H9 (cell line): ENCODE measurements around the gene TPP2. TPM values are rescaled to one million over a fixed set of nuclear protein-coding genes. Genes with fewer than 3 reads are reported as not detected.

Source experiments
- DNase-seq: peaks from one replicate; pipeline ENCODE4 v3.0.0-alpha.2; 2017
- H2AFZ ChIP-seq: one replicate; pipeline ENCODE4 v1.6.1; 2013; ENCODE audit warnings: mild to moderate bottlenecking, low read length, control low read depth, moderate library complexity
- H2AK5ac ChIP-seq: 2 replicates; pipeline ENCODE4 v1.6.1; 2013; ENCODE audit warnings: low read length, control low read depth, mixed read lengths; ENCODE audit not compliant: insufficient read length
- H2BK120ac ChIP-seq: one replicate; pipeline ENCODE4 v1.6.1; 2013; ENCODE audit warnings: low read depth, mild to moderate bottlenecking, low read length, control low read depth, inconsistent platforms; ENCODE audit not compliant: poor library complexity, severe bottlenecking
- H2BK12ac ChIP-seq: 2 replicates; pipeline ENCODE4 v1.6.1; 2013; ENCODE audit warnings: low read length, control low read depth, mixed read lengths, low read depth; ENCODE audit not compliant: insufficient read length
- H2BK15ac ChIP-seq: 2 replicates; pipeline ENCODE4 v1.6.1; 2013; ENCODE audit warnings: low read depth, low read length, control low read depth
- H2BK20ac ChIP-seq: one replicate; pipeline ENCODE4 v1.6.1; 2013; ENCODE audit warnings: low read depth, mild to moderate bottlenecking, low read length, control low read depth, inconsistent platforms; ENCODE audit not compliant: poor library complexity, severe bottlenecking
- H2BK5ac ChIP-seq: 2 replicates; pipeline ENCODE4 v1.6.1; 2013; ENCODE audit warnings: low read length, control low read depth, mixed read lengths; ENCODE audit not compliant: insufficient read length
- H3K14ac ChIP-seq: 2 replicates; pipeline ENCODE4 v1.6.1; 2013; ENCODE audit warnings: low read length, control low read depth; ENCODE audit not compliant: insufficient read depth
- H3K18ac ChIP-seq: 2 replicates; pipeline ENCODE4 v1.6.1; 2013; ENCODE audit warnings: low read depth, mild to moderate bottlenecking, mixed read lengths, low read length, control low read depth; ENCODE audit not compliant: insufficient read length
- H3K23ac ChIP-seq: 2 replicates; pipeline ENCODE4 v1.6.1; 2013; ENCODE audit warnings: low read length, control low read depth, mixed read lengths, low read depth; ENCODE audit not compliant: insufficient read length
- H3K23me2 ChIP-seq: 2 replicates; pipeline ENCODE4 v1.6.1; 2013; ENCODE audit warnings: low read depth, mild to moderate bottlenecking, mixed read lengths, low read length, control low read depth; ENCODE audit not compliant: insufficient read length, poor library complexity, severe bottlenecking
- H3K27ac ChIP-seq: 2 replicates; pipeline ENCODE4 v1.5.1; 2013; ENCODE audit warnings: low read length, control low read depth, mixed read lengths, low read depth; ENCODE audit not compliant: insufficient read length
- H3K27me3 ChIP-seq: 2 replicates; pipeline ENCODE4 v1.6.1; 2013; ENCODE audit warnings: low read length, control low read depth, inconsistent platforms; ENCODE audit not compliant: insufficient read depth
- H3K4ac ChIP-seq: 2 replicates; pipeline ENCODE4 v1.6.1; 2013; ENCODE audit warnings: low read depth, mild to moderate bottlenecking, control low read depth, inconsistent platforms, low read length, moderate library complexity
- H3K4me1 ChIP-seq: 2 replicates; pipeline ENCODE4 v1.6.1; 2013; ENCODE audit warnings: low read length, control low read depth, inconsistent platforms; ENCODE audit not compliant: insufficient read depth
- H3K4me2 ChIP-seq: 2 replicates; pipeline ENCODE4 v1.6.1; 2013; ENCODE audit warnings: low read length, control low read depth, mixed read lengths; ENCODE audit not compliant: insufficient read length, insufficient read depth
- H3K56ac ChIP-seq: 2 replicates; pipeline ENCODE4 v1.6.1; 2013; ENCODE audit warnings: low read depth, mild to moderate bottlenecking, mixed read lengths, low read length, control low read depth; ENCODE audit not compliant: insufficient read length
- H3K79me1 ChIP-seq: 2 replicates; pipeline ENCODE4 v1.6.1; 2013; ENCODE audit warnings: low read depth, mild to moderate bottlenecking, moderate library complexity, low read length, control low read depth, inconsistent platforms; ENCODE audit not compliant: insufficient read depth, poor library complexity, severe bottlenecking
- H3K79me2 ChIP-seq: 2 replicates; pipeline ENCODE4 v1.6.1; 2013; ENCODE audit warnings: low read length, control low read depth, inconsistent platforms; ENCODE audit not compliant: insufficient read depth
- H3K9ac ChIP-seq: 2 replicates; pipeline ENCODE4 v1.6.1; 2013; ENCODE audit warnings: low read length, control low read depth, mixed read lengths; ENCODE audit not compliant: insufficient read length; ENCODE audit errors: extremely low read depth
- H3K9me3 ChIP-seq: one replicate; pipeline ENCODE4 v1.6.1; 2013; ENCODE audit warnings: low read depth, low read length, inconsistent platforms; ENCODE audit not compliant: control insufficient read depth
- H3T11ph ChIP-seq: one replicate; pipeline ENCODE4 v1.6.1; 2013; ENCODE audit warnings: mild to moderate bottlenecking, low read length, control low read depth, inconsistent platforms
- H4K20me1 ChIP-seq: one replicate; pipeline ENCODE4 v1.6.1; 2013; ENCODE audit not compliant: control insufficient read depth, insufficient read length, insufficient read depth
- H4K5ac ChIP-seq: 2 replicates; pipeline ENCODE4 v1.6.1; 2013; ENCODE audit warnings: low read depth, mild to moderate bottlenecking, mixed read lengths, low read length, control low read depth; ENCODE audit not compliant: insufficient read length
- H4K8ac ChIP-seq: replicated peaks from 2 replicates; pipeline ENCODE4 v1.6.1; 2013; ENCODE audit warnings: low read length, control low read depth, mixed read lengths, low read depth; ENCODE audit not compliant: insufficient read length
- H4K91ac ChIP-seq: 2 replicates; pipeline ENCODE4 v1.6.1; 2013; ENCODE audit warnings: low read depth, mild to moderate bottlenecking, moderate library complexity, mixed read lengths, low read length, control low read depth; ENCODE audit not compliant: insufficient read length
- H3K27ac Mint-ChIP-seq, 3 experiments: 2 replicates in 2 of 3; 3 replicates in 1 of 3; pipeline ENCODE4 v1.8.0; 2020 to 2021; ENCODE audit warnings: mixed read lengths in 3 of 3, mild to moderate bottlenecking in 1 of 3, moderate library complexity in 1 of 3
- H3K27me3 Mint-ChIP-seq: 2 replicates; pipeline ENCODE4 v1.8.0; 2021; ENCODE audit warnings: low read depth, mild to moderate bottlenecking, moderate library complexity, mixed read lengths
- H3K36me3 Mint-ChIP-seq, 3 experiments: 2 replicates in 2 of 3; 3 replicates in 1 of 3; pipeline ENCODE4 v1.8.0; 2020 to 2021; ENCODE audit warnings: low read depth in 3 of 3, mixed read lengths in 3 of 3; ENCODE audit not compliant: insufficient read depth in 1 of 3
- H3K4me1 Mint-ChIP-seq, 2 experiments: 2 replicates each; pipeline ENCODE4 v1.8.0; 2020; ENCODE audit warnings: mixed read lengths in 2 of 2
- H3K4me3 Mint-ChIP-seq, 2 experiments: 2 replicates in 1 of 2; 3 replicates in 1 of 2; pipeline ENCODE4 v1.8.0; 2020 to 2021; ENCODE audit warnings: mild to moderate bottlenecking in 2 of 2, mixed read lengths in 2 of 2, moderate library complexity in 1 of 2
- H3K9me3 Mint-ChIP-seq, 2 experiments: 2 replicates in 1 of 2; 3 replicates in 1 of 2; pipeline ENCODE4 v1.8.0; 2020; ENCODE audit warnings: mild to moderate bottlenecking in 2 of 2, mixed read lengths in 2 of 2, moderate library complexity in 1 of 2
- WGBS: extraction: QIAGEN DNeasy Blood & Tissue Kit; methylation state at CpG from one replicate; pipeline ENCODE4 v1.1.7; 2013; ENCODE audit warnings: missing lambda C conversion rate, low lambda C conversion rate, mixed read lengths; ENCODE audit not compliant: insufficient read length; ENCODE audit errors: extremely low coverage; 5-methylcytosine and 5-hydroxymethylcytosine counted together
- total RNA-seq: library from RNA; stranded (reverse); gene quantifications from 2 replicates; pipeline ENCODE4 v1.2.1, GENCODE V29; 2021
- TF ChIP-seq, protein P1 (sequence below): fragments of 200-600 bp; sonication (generic); conservative IDR thresholded peaks from 3 replicates; pipeline ENCODE4 v1.8.0; 2021; ENCODE audit warnings: antibody characterized with exemption, mild to moderate bottlenecking

The TPP2 gene
- total RNA-seq, 1 experiment from 2014 or later, result 63.5 TPM

DNA sequence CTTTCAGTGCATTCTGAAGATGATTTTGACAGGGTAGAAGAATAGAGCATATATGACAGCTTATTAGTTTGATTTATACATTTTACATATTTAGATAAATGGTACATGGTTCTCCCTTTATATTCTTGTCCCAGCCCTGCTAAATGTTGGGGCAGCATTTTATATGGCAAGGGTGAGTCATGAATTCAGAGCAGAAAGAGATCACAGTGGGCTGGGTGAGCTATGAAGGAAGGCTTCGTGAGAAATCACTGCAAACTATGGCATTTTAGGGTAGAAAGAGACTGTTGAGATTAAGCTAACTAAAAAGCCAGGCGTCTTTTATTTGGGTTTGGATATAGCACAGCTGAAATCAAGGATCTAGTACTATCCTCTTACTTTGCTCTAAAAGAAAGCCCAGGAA is 122.0 kb downstream of the TPP2 start:
- H3K56ac ChIP-seq, result no peak overlapping the region
- no peak overlapping the region for H3K27ac ChIP-seq
- no peak overlapping the region for H3K14ac ChIP-seq
- no peak for DNase-seq
- Mint-ChIP-seq H3K9me3 (peaks cover 0 to 2% of the 10 kb centered on the region in 2 experiments; a peak in 3 of 5 replicates), H3K4me1 (no peaks in the 10 kb centered on the region), H3K27ac (no peak overlapping the region), H3K27me3 (no peaks in the 10 kb centered on the region; the same call in 1 of the 2 replicates), H3K36me3 (peaks cover 0 to 2% (median 0%) of the 10 kb centered on the region in 3 experiments; a peak in 1 of 7 replicates), H3K4me3 (no peak overlapping the region)
- H2BK5ac ChIP-seq, result no peak overlapping the region
- H2BK12ac ChIP-seq, result no peak overlapping the region
- H3K9ac ChIP-seq, result no peak overlapping the region
- TF ChIP-seq, protein P1, sequence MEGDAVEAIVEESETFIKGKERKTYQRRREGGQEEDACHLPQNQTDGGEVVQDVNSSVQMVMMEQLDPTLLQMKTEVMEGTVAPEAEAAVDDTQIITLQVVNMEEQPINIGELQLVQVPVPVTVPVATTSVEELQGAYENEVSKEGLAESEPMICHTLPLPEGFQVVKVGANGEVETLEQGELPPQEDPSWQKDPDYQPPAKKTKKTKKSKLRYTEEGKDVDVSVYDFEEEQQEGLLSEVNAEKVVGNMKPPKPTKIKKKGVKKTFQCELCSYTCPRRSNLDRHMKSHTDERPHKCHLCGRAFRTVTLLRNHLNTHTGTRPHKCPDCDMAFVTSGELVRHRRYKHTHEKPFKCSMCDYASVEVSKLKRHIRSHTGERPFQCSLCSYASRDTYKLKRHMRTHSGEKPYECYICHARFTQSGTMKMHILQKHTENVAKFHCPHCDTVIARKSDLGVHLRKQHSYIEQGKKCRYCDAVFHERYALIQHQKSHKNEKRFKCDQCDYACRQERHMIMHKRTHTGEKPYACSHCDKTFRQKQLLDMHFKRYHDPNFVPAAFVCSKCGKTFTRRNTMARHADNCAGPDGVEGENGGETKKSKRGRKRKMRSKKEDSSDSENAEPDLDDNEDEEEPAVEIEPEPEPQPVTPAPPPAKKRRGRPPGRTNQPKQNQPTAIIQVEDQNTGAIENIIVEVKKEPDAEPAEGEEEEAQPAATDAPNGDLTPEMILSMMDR, result no peak
- H2BK120ac ChIP-seq, result no peak overlapping the region
- no peak overlapping the region for H2BK20ac ChIP-seq
- H3K79me2 ChIP-seq, result no peaks in the 10 kb centered on the region
- WGBS, result no CpG with 5 or more reads among the region's 2 CpGs
- no peak overlapping the region for H3K4me2 ChIP-seq
- no peak overlapping the region for H2BK15ac ChIP-seq
- no peaks in the 10 kb centered on the region for H4K20me1 ChIP-seq
- H3K27me3 ChIP-seq, result no peaks in the 10 kb centered on the region
- H4K5ac ChIP-seq, result no peak overlapping the region
- H3K79me1 ChIP-seq, result no peaks in the 10 kb centered on the region
- H3K4ac ChIP-seq, result no peak overlapping the region
- no peak overlapping the region for H2AFZ ChIP-seq
- no peak overlapping the region for H4K8ac ChIP-seq
- H2AK5ac ChIP-seq, result no peak overlapping the region
- no peaks in the 10 kb centered on the region for H3K4me1 ChIP-seq
- no peak overlapping the region for H3K23ac ChIP-seq
- no peak overlapping the region for H3T11ph ChIP-seq
- H3K18ac ChIP-seq, result no peak overlapping the region
- H3K9me3 ChIP-seq, result no peaks in the 10 kb centered on the region
- no peaks in the 10 kb centered on the region for H3K23me2 ChIP-seq
- H4K91ac ChIP-seq, result no peak overlapping the region
